A549 treated with Hydrocortisone at 1 μM for 4 hours (cell line): ENCODE results near the gene TTC33. TPM values are rescaled to one million over a fixed set of nuclear protein-coding genes. Genes with fewer than 3 reads are reported as not detected.

Source experiments
- total RNA-seq: library from RNA; stranded (reverse); fragments of 200-300 nt; extraction: Qiagen RNA extraction; gene quantifications from 5 replicates; pipeline ENCODE4 v1.2.3, GENCODE V29; 2022

The TTC33 gene
- total RNA-seq, result 7.6 to 15.1 TPM (median 10.7 TPM) in 5 replicates

GRCh38 chr5:40755407-40756365, at the start of gene TTC33:
Gene TTC33, minus strand, starts transcription at chr5:40755961. Its CDS starts 8,943 bp downstream, at chr5:40747018.

DNA sequence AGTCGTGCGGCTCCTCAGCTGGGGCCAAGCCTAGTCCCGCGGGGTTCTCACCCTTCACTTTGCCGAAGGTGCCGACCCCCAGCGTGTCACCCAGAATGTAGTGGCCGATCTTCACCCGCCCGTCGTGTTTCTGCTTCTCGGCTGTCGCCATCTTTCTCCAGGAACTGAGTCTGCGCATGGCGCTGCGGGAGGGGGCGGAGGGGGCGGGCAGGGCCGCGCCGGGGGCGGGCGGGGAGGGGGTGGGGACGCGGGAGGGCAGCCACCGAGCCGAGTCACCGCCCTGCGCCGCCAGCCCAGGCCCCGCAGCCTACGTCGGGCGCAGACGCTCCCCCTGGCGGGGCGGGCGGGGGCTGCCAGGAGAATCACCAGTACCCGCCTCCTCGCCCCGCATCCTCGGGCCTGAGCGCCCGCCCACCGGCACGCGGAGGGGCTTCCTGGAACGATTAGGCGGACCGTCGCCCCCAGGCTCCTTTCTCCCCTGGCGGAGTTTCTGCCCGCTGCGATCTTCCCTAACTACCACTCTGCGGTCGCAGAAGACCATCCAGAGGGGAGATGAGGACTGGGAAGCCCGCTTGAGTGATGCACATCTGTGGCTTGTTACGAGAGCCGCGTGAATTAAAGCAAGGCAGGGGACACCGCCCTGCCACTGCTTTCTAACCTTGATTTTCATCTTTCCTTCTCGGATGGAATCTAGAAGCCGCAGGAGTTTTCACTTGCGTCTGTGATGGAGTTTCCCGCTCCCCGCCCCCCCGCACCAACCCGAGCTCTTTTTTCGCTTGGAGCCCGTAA, 42.4 kb upstream of the TTC33 start, which contains the start of gene PRKAA1:
TSS of gene PRKAA1 (minus strand) at position 363 of the 789 bp plus-strand sequence. CDS start at position 178, 185 bp downstream.

GRCh38 chr5:40679913-40680681, 75.7 kb downstream of the TTC33 start, which contains the start of gene PTGER4:
Gene PTGER4, plus strand, starts transcription at chr5:40679915. Its CDS starts 1,079 bp downstream, at chr5:40680994.

Other genes with a start within 250 kb of the TTC33 start
- 3.8 to 7.5 TPM (median 5.5 TPM) in 5 replicates for gene PTGER4, start 76.0 kb downstream of the TTC33 start, total RNA-seq
- 26.3 to 70.4 TPM (median 38.7 TPM) in 5 replicates for gene PRKAA1, start 42.4 kb upstream of the TTC33 start, total RNA-seq
- gene RPL37, start 79.3 kb upstream of the TTC33 start, total RNA-seq, result 2,296 to 2,927 TPM (median 2,718 TPM) in 5 replicates
- 2.4 to 3.5 TPM (median 2.7 TPM) in 5 replicates for gene CARD6, start 85.4 kb upstream of the TTC33 start, total RNA-seq
- gene C7, start 153.5 kb upstream of the TTC33 start, total RNA-seq, result not detected in 5 replicates